IMR-90 (cell line): Measurements from ENCODE around the gene SYT5. TPM values are rescaled to one million over a fixed set of nuclear protein-coding genes. Genes with fewer than 3 reads are reported as not detected.

Experiments
- ATAC-seq: fragments of 200-7000 bp; cut with Tn5 transposase; 2 replicates; pipeline ENCODE4 v1.9.1; 2020; ENCODE audit warnings: low read depth, mild to moderate bottlenecking, moderate library complexity
- BruUV-seq: library from RNA; stranded (reverse); fragments of 400-500 nt; replicated peaks from 2 replicates; lab custom pipeline; 2021; lab: Mats Ljungman, UMichigan
- CTCF ChIA-PET: fragments of 300-600 bp; formaldehyde crosslinking; extraction: SDS; loops from one replicate; lab custom pipeline; 2021; ENCODE audit warnings: antibody characterized with exemption; lab: Yijun Ruan, JAX
- POLR2A ChIA-PET: fragments of 300-600 bp; sonication (Branson Sonifier 250); formaldehyde crosslinking; loops from one replicate; lab custom pipeline; 2022; ENCODE audit warnings: antibody characterized with exemption; ENCODE audit not compliant: unreplicated experiment; lab: Charles Lee
- DNase-seq: peaks from one replicate; pipeline ENCODE4 v3.0.0; 2013
- H2AFZ ChIP-seq: replicated peaks from 2 replicates; pipeline ENCODE3; 2013; ENCODE audit warnings: low read length, mild to moderate bottlenecking; ENCODE audit not compliant: poor library complexity
- H2AK5ac ChIP-seq: 2 replicates; pipeline ENCODE4 v1.6.1; 2013; ENCODE audit warnings: low read depth, low read length, inconsistent platforms
- H2AK9ac ChIP-seq: replicated peaks from 2 replicates; pipeline ENCODE3; 2013; ENCODE audit warnings: mild to moderate bottlenecking, low read depth, low read length, moderate library complexity; ENCODE audit not compliant: poor library complexity
- H2BK120ac ChIP-seq: 2 replicates; pipeline ENCODE4 v1.6.1; 2013; ENCODE audit warnings: low read depth, low read length, inconsistent platforms
- H2BK15ac ChIP-seq: 3 replicates; pipeline ENCODE4 v1.6.1; 2013; ENCODE audit warnings: low read depth, low read length, inconsistent platforms
- H2BK20ac ChIP-seq: 2 replicates; pipeline ENCODE4 v1.6.1; 2013; ENCODE audit warnings: low read depth, mild to moderate bottlenecking, inconsistent platforms, low read length, moderate library complexity
- H2BK5ac ChIP-seq: 2 replicates; pipeline ENCODE4 v1.6.1; 2013; ENCODE audit warnings: mild to moderate bottlenecking, low read depth, low read length, inconsistent platforms; ENCODE audit not compliant: poor library complexity, severe bottlenecking
- H3K14ac ChIP-seq: replicated peaks from 2 replicates; pipeline ENCODE4 v1.6.1; 2013; ENCODE audit warnings: low read depth, low read length, inconsistent platforms
- H3K18ac ChIP-seq: 2 replicates; pipeline ENCODE4 v1.6.1; 2013; ENCODE audit warnings: low read depth, low read length, control low read depth
- H3K23ac ChIP-seq: 2 replicates; pipeline ENCODE4 v1.6.1; 2013; ENCODE audit warnings: low read depth, low read length, inconsistent platforms
- H3K27ac ChIP-seq: 2 replicates; pipeline ENCODE4 v1.5.1; 2013; ENCODE audit warnings: mild to moderate bottlenecking, control low read depth, low read length; ENCODE audit not compliant: insufficient read depth
- H3K27me3 ChIP-seq: 2 replicates; pipeline ENCODE4 v1.6.1; 2013; ENCODE audit warnings: low read length; ENCODE audit not compliant: control insufficient read depth, insufficient read depth
- H3K36me3 ChIP-seq: 2 replicates; pipeline ENCODE4 v1.6.1; 2013; ENCODE audit warnings: low read length, mixed read lengths; ENCODE audit not compliant: control insufficient read depth, insufficient read depth
- H3K4ac ChIP-seq: 2 replicates; pipeline ENCODE4 v1.6.1; 2013; ENCODE audit warnings: low read depth, low read length, inconsistent platforms
- H3K4me1 ChIP-seq: 2 replicates; pipeline ENCODE4 v1.6.1; 2013; ENCODE audit warnings: low read length, mixed read lengths; ENCODE audit not compliant: control insufficient read depth, insufficient read depth
- H3K4me2 ChIP-seq: 2 replicates; pipeline ENCODE4 v1.6.1; 2013; ENCODE audit warnings: low read depth, mild to moderate bottlenecking, control low read depth, low read length, moderate library complexity
- H3K4me3 ChIP-seq: 2 replicates; pipeline ENCODE4 v1.5.1; 2013; ENCODE audit warnings: low read depth, mild to moderate bottlenecking, control low read depth, low read length, moderate library complexity; ENCODE audit not compliant: insufficient read depth
- H3K56ac ChIP-seq: 2 replicates; pipeline ENCODE4 v1.6.1; 2013; ENCODE audit warnings: low read length, inconsistent platforms; ENCODE audit not compliant: insufficient read depth; ENCODE audit errors: extremely low read depth
- H3K79me1 ChIP-seq, 2 experiments: 2 replicates each; pipeline ENCODE4 v1.6.1; 2013; ENCODE audit warnings: low read length in 2 of 2, inconsistent platforms in 1 of 2, low read depth in 1 of 2
- H3K9ac ChIP-seq: 2 replicates; pipeline ENCODE4 v1.6.1; 2013; ENCODE audit warnings: low read depth, low read length, control low read depth
- H3K9me1 ChIP-seq: 2 replicates; pipeline ENCODE4 v1.6.1; 2013; ENCODE audit warnings: low read length, inconsistent platforms; ENCODE audit not compliant: insufficient read depth
- H3K9me3 ChIP-seq: 2 replicates; pipeline ENCODE4 v1.6.1; 2013; ENCODE audit warnings: low read length; ENCODE audit not compliant: control insufficient read depth, insufficient read depth
- H4K20me1 ChIP-seq: 2 replicates; pipeline ENCODE4 v1.6.1; 2013; ENCODE audit warnings: low read length, inconsistent platforms; ENCODE audit not compliant: insufficient read depth
- H4K5ac ChIP-seq: 2 replicates; pipeline ENCODE4 v1.6.1; 2013; ENCODE audit warnings: mild to moderate bottlenecking, low read depth, low read length, control low read depth
- H4K8ac ChIP-seq, 2 experiments: 2 replicates each; pipeline ENCODE4 v1.6.1; 2013; ENCODE audit warnings: low read depth in 2 of 2, low read length in 2 of 2, control low read depth in 1 of 2, inconsistent platforms in 1 of 2
- H4K91ac ChIP-seq: 2 replicates; pipeline ENCODE4 v1.6.1; 2013; ENCODE audit warnings: low read depth, low read length, inconsistent platforms; ENCODE audit not compliant: insufficient read depth
- BHLHE40 ChIP-seq: fragments of 150-350 bp; IDR thresholded peaks from 2 replicates; pipeline ENCODE4 v1.6.1; 2016; ENCODE audit warnings: mild to moderate bottlenecking, low read depth, low read length
- CEBPB ChIP-seq: IDR thresholded peaks from 2 replicates; pipeline ENCODE4 v1.6.1; 2012; ENCODE audit warnings: low read depth, low read length, improper control_type of control experiment
- CHD1 ChIP-seq: IDR thresholded peaks from 2 replicates; pipeline ENCODE4 v1.6.1; 2012; ENCODE audit warnings: low read depth, low read length, improper control_type of control experiment
- FOS ChIP-seq: fragments of 150-350 bp; IDR thresholded peaks from 2 replicates; pipeline ENCODE4 v1.6.1; 2016; ENCODE audit warnings: low read depth, low read length
- MAFK ChIP-seq: IDR thresholded peaks from 2 replicates; pipeline ENCODE4 v1.6.1; 2012; ENCODE audit warnings: low read depth, low read length, improper control_type of control experiment
- MAZ ChIP-seq: IDR thresholded peaks from 2 replicates; pipeline ENCODE4 v1.6.1; 2012; ENCODE audit warnings: low read depth, mild to moderate bottlenecking, low read length, improper control_type of control experiment, moderate library complexity, borderline replicate concordance
- MXI1 ChIP-seq: IDR thresholded peaks from 2 replicates; pipeline ENCODE4 v1.6.1; 2012; ENCODE audit warnings: low read depth, mild to moderate bottlenecking, low read length, moderate library complexity, borderline replicate concordance
- NFE2L2 ChIP-seq: fragments of 150-350 bp; IDR thresholded peaks from 2 replicates; pipeline ENCODE4 v1.6.1; 2016; ENCODE audit warnings: low read depth, mild to moderate bottlenecking, low read length
- POLR2A ChIP-seq: IDR thresholded peaks from 2 replicates; pipeline ENCODE4 v1.6.1; 2012; ENCODE audit warnings: mild to moderate bottlenecking, low read depth, low read length
- RAD21 ChIP-seq: IDR thresholded peaks from 2 replicates; pipeline ENCODE4 v1.6.1; 2012; ENCODE audit warnings: low read length, improper control_type of control experiment
- RCOR1 ChIP-seq: IDR thresholded peaks from 2 replicates; pipeline ENCODE4 v1.6.1; 2012; ENCODE audit warnings: mild to moderate bottlenecking, low read length, improper control_type of control experiment; ENCODE audit not compliant: insufficient replicate concordance
- RFX5 ChIP-seq: IDR thresholded peaks from 2 replicates; pipeline ENCODE4 v1.8.0; 2012; ENCODE audit warnings: low read depth, mild to moderate bottlenecking, low read length, moderate library complexity
- SMC3 ChIP-seq: fragments of 150-350 bp; IDR thresholded peaks from 2 replicates; pipeline ENCODE4 v1.6.1; 2016; ENCODE audit warnings: low read depth, mild to moderate bottlenecking, antibody characterized with exemption, low read length, moderate library complexity
- WGBS, 2 experiments: methylation state at CpG; one replicate each; pipeline versions ENCODE4 v1.1.5 to v1.1.7; 2013; ENCODE audit warnings: missing lambda C conversion rate in 2 of 2; ENCODE audit not compliant: insufficient read length in 1 of 2; ENCODE audit errors: extremely low coverage in 2 of 2; 5-methylcytosine and 5-hydroxymethylcytosine counted together
- dilution Hi-C: fragments of 300-500 bp; cut with HindIII; formaldehyde crosslinking; loops from one replicate; pipeline ENCODE4 v1.14.3; 2018; ENCODE audit warnings: low sequenced_read_pairs; ENCODE audit not compliant: unreplicated experiment
- in situ Hi-C: fragments of 300-500 bp; cut with MboI; formaldehyde crosslinking; loops from 3 replicates; pipeline ENCODE4 v1.14.3; 2019; ENCODE audit warnings: low sequenced_read_pairs, inconsistent platforms, mixed read lengths
- intact Hi-C: fragments of 100-400 bp; cut with micrococcal nuclease; formaldehyde crosslinking; loops from 2 replicates; pipeline ENCODE4 v1.10.0; 2022
- polyA plus RNA-seq, 3 experiments: library from polyadenylated mRNA; depleted of rRNA; stranded (reverse); fragments of >200 nt; gene quantifications; 2 replicates each; pipeline ENCODE4 v1.2.3, GENCODE V29; 2012; ENCODE audit warnings: low replicate concordance in 1 of 3
- total RNA-seq: library from RNA; depleted of rRNA; stranded (reverse); fragments of >200 nt; gene quantifications from 2 replicates; pipeline ENCODE4 v1.2.3, GENCODE V29; 2012
- TF ChIP-seq, protein P1 (sequence below): fragments of 150-350 bp; IDR thresholded peaks from 2 replicates; pipeline ENCODE4 v1.6.1; 2016; ENCODE audit warnings: low read depth, mild to moderate bottlenecking, low read length, moderate library complexity, borderline replicate concordance
- TF ChIP-seq, protein P2 (sequence below): fragments of 150-350 bp; IDR thresholded peaks from 2 replicates; pipeline ENCODE4 v1.6.1; 2017; ENCODE audit warnings: mild to moderate bottlenecking, antibody characterized with exemption, low read length, low read depth
- TF ChIP-seq, protein P3 (sequence below): conservative IDR thresholded peaks from 2 replicates; pipeline ENCODE4 v1.5.1; 2012; ENCODE audit warnings: mild to moderate bottlenecking, low read depth, low read length, improper control_type of control experiment

SYT5 gene
- total and polyA plus RNA-seq, 2 of the 4 experiments (the other 2 are of a cell fraction) = under 0.01 to 0.15 TPM

DNA sequence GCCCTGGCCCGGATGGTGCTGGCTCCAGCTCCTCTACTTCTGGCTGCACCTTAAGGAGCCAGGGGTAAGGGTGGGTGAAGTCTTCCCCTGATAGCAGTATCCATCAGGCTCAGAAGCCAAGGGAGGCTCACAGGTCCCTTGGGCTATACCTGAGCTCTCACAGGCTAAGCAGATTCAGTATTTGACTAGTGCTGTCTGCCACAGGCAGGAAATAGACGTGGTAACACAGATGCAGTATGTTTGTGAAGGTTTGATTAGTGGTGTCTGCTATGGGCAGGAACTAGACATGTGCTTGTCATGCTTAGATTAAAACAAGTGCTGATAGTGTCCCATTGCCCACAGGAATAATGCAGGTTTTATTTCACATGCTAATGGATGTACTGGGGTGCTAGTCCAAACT lies 4.0 kb downstream of the SYT5 start:
- H3K9ac ChIP-seq = no peak overlapping the region
- H3K4ac ChIP-seq = no peak overlapping the region
- H4K8ac ChIP-seq = no peak overlapping the region
- ChIA-PET POLR2A (no interaction called here), CTCF (no interaction called here)
- H3K14ac ChIP-seq = no peak overlapping the region
- ATAC-seq = no peak
- H2AK9ac ChIP-seq = no peak overlapping the region
- in situ Hi-C loops = no loop called here
- peaks cover 12% of the 10 kb centered on the region for H4K20me1 ChIP-seq
- no peaks in the 10 kb centered on the region for H3K9me3 ChIP-seq
- no peak overlapping the region for H3K4me2 ChIP-seq
- H4K91ac ChIP-seq = no peak overlapping the region
- no peak overlapping the region for H2BK120ac ChIP-seq
- H3K56ac ChIP-seq = no peak overlapping the region
- H4K5ac ChIP-seq = no peak overlapping the region
- peaks cover 22% of the 10 kb centered on the region for H3K27me3 ChIP-seq
- H2BK5ac ChIP-seq = no peak overlapping the region
- no peak overlapping the region for H3K27ac ChIP-seq
- no peak for TF ChIP-seq NFE2L2
- no peak for TF ChIP-seq FOS
- TF ChIP-seq CEBPB = no peak
- TF ChIP-seq POLR2A = no peak
- no peak for TF ChIP-seq MXI1
- no peak for TF ChIP-seq MAFK
- TF ChIP-seq, protein P1, sequence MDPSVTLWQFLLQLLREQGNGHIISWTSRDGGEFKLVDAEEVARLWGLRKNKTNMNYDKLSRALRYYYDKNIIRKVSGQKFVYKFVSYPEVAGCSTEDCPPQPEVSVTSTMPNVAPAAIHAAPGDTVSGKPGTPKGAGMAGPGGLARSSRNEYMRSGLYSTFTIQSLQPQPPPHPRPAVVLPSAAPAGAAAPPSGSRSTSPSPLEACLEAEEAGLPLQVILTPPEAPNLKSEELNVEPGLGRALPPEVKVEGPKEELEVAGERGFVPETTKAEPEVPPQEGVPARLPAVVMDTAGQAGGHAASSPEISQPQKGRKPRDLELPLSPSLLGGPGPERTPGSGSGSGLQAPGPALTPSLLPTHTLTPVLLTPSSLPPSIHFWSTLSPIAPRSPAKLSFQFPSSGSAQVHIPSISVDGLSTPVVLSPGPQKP = no peak
- no peak for TF ChIP-seq SMC3
- no peak for TF ChIP-seq BHLHE40
- TF ChIP-seq, protein P2, sequence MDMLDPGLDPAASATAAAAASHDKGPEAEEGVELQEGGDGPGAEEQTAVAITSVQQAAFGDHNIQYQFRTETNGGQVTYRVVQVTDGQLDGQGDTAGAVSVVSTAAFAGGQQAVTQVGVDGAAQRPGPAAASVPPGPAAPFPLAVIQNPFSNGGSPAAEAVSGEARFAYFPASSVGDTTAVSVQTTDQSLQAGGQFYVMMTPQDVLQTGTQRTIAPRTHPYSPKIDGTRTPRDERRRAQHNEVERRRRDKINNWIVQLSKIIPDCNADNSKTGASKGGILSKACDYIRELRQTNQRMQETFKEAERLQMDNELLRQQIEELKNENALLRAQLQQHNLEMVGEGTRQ = no peak
- TF ChIP-seq, protein P3, sequence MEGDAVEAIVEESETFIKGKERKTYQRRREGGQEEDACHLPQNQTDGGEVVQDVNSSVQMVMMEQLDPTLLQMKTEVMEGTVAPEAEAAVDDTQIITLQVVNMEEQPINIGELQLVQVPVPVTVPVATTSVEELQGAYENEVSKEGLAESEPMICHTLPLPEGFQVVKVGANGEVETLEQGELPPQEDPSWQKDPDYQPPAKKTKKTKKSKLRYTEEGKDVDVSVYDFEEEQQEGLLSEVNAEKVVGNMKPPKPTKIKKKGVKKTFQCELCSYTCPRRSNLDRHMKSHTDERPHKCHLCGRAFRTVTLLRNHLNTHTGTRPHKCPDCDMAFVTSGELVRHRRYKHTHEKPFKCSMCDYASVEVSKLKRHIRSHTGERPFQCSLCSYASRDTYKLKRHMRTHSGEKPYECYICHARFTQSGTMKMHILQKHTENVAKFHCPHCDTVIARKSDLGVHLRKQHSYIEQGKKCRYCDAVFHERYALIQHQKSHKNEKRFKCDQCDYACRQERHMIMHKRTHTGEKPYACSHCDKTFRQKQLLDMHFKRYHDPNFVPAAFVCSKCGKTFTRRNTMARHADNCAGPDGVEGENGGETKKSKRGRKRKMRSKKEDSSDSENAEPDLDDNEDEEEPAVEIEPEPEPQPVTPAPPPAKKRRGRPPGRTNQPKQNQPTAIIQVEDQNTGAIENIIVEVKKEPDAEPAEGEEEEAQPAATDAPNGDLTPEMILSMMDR = no peak
- TF ChIP-seq RFX5 = no peak
- no peak for TF ChIP-seq RAD21
- TF ChIP-seq MAZ = no peak
- TF ChIP-seq RCOR1 = no peak
- no peak for TF ChIP-seq CHD1
- no peak overlapping the region for H2AK5ac ChIP-seq
- H3K23ac ChIP-seq = no peak overlapping the region
- H3K4me3 ChIP-seq = no peak overlapping the region
- no peaks in the 10 kb centered on the region for H3K36me3 ChIP-seq
- 0% methylated on average over 1 of the region's 2 CpGs; no CpG with 5 or more reads in 1 of the 2 experiments for WGBS, 2 experiments
- H2BK15ac ChIP-seq = no peak overlapping the region
- H3K4me1 ChIP-seq = peaks cover 8% of the 10 kb centered on the region
- no peak for DNase-seq
- H2BK20ac ChIP-seq = no peak overlapping the region
- no peaks in the 10 kb centered on the region for H3K79me1 ChIP-seq
- BruUV-seq = no TSS peak
- H3K9me1 ChIP-seq = no peaks in the 10 kb centered on the region
- H2AFZ ChIP-seq = no peak overlapping the region
- no peak overlapping the region for H3K18ac ChIP-seq
- dilution Hi-C loops = no loop called here
- intact Hi-C loops = no loop called here
